NB4 (cell line): ENCODE results near the gene LRP1B.

ENCODE experiments used
- CTCF ChIP-seq: IDR thresholded peaks from one replicate; pipeline ENCODE4 v1.5.1; 2012; ENCODE audit warnings: low read depth, low read length
- MAX ChIP-seq: IDR thresholded peaks from 2 replicates; pipeline ENCODE4 v1.6.1; 2011; ENCODE audit warnings: low read depth, low read length
- MYC ChIP-seq: IDR thresholded peaks from 2 replicates; pipeline ENCODE4 v1.6.1; 2011; ENCODE audit warnings: low read depth, low read length
- POLR2A ChIP-seq: IDR thresholded peaks from 2 replicates; pipeline ENCODE4 v1.6.1; 2011; ENCODE audit warnings: mild to moderate bottlenecking; ENCODE audit not compliant: insufficient read length; ENCODE audit errors: extremely low read depth

- TF ChIP-seq CTCF (no peak), MYC (no peak), POLR2A (no peak), MAX (no peak)
These were observed 118.0 kb downstream of the LRP1B start for GRCh38 chr2:142012797-142013196.
